OCI-LY7 (cell line): ENCODE measurements around the gene RPL37. TPM values are rescaled to one million over a fixed set of nuclear protein-coding genes. Genes with fewer than 3 reads are reported as not detected.
"Not testable (repeated sequence)": the region's sequence is repeated elsewhere in the genome, so short reads cannot be mapped to it uniquely, and the experiment has no call there.

Experiments used
- BruUV-seq: library from RNA; stranded (reverse); fragments of 400-500 nt; replicated peaks from 2 replicates; lab custom pipeline; 2021; lab: Mats Ljungman, UMichigan
- CTCF ChIA-PET: fragments of 300-600 bp; sonication (Branson Sonifier 250); formaldehyde crosslinking; loops from one replicate; lab custom pipeline; 2022; ENCODE audit warnings: antibody characterized with exemption; ENCODE audit not compliant: unreplicated experiment; lab: Charles Lee
- POLR2A ChIA-PET: fragments of 300-600 bp; sonication (Branson Sonifier 250); formaldehyde crosslinking; loops from one replicate; lab custom pipeline; 2022; ENCODE audit warnings: antibody characterized with exemption; lab: Charles Lee
- DNase-seq: peaks from one replicate; pipeline ENCODE4 v3.0.0-alpha.2; 2015; ENCODE audit warnings: low spot score
- H2AFZ ChIP-seq: fragments of 200-600 bp; sonication (generic), shearing (Covaris generic); 2 replicates; pipeline ENCODE4 v1.6.1; 2014; ENCODE audit warnings: mild to moderate bottlenecking, antibody characterized with exemption, low read length, moderate library complexity
- H3K27ac ChIP-seq: fragments of 200-600 bp; sonication (generic); 2 replicates; pipeline ENCODE4 v1.5.1; 2014; ENCODE audit warnings: mixed run types, low read depth, mild to moderate bottlenecking, moderate library complexity, low read length, inconsistent platforms; ENCODE audit not compliant: poor library complexity, severe bottlenecking
- H3K36me3 ChIP-seq: fragments of 200-600 bp; sonication (generic); 2 replicates; pipeline ENCODE4 v1.6.1; 2014; ENCODE audit warnings: mild to moderate bottlenecking, antibody characterized with exemption, low read length, moderate library complexity, mixed read lengths; ENCODE audit not compliant: insufficient read depth
- H3K4me1 ChIP-seq: fragments of 200-600 bp; sonication (generic); 2 replicates; pipeline ENCODE4 v1.5.1; 2014; ENCODE audit warnings: mild to moderate bottlenecking, low read length; ENCODE audit not compliant: insufficient read depth, poor library complexity, severe bottlenecking
- H3K4me2 ChIP-seq: fragments of 200-600 bp; sonication (generic); 2 replicates; pipeline ENCODE4 v1.6.1; 2014; ENCODE audit warnings: mild to moderate bottlenecking, low read length
- H3K4me3 ChIP-seq: fragments of 200-600 bp; sonication (generic); 2 replicates; pipeline ENCODE4 v1.5.1; 2014; ENCODE audit warnings: mild to moderate bottlenecking, low read depth, low read length; ENCODE audit not compliant: poor library complexity, severe bottlenecking
- H3K79me2 ChIP-seq: fragments of 200-600 bp; sonication (generic); 2 replicates; pipeline ENCODE4 v1.6.1; 2016; ENCODE audit warnings: low read depth, mild to moderate bottlenecking, low read length, moderate library complexity, mixed read lengths; ENCODE audit not compliant: insufficient read depth
- H3K9me2 ChIP-seq: fragments of 200-600 bp; sonication (generic); 2 replicates; pipeline ENCODE4 v1.6.1; 2016; ENCODE audit warnings: mild to moderate bottlenecking, low read length, mixed read lengths; ENCODE audit not compliant: insufficient read depth
- H3K9me3 ChIP-seq: fragments of 200-600 bp; sonication (generic); 2 replicates; pipeline ENCODE4 v1.6.1; 2014; ENCODE audit warnings: mild to moderate bottlenecking, mixed run types, low read length, mixed read lengths
- H4K20me1 ChIP-seq: fragments of 200-600 bp; sonication (generic); 2 replicates; pipeline ENCODE4 v1.6.1; 2014; ENCODE audit warnings: mild to moderate bottlenecking, antibody characterized with exemption, low read length, moderate library complexity, mixed read lengths; ENCODE audit not compliant: insufficient read depth
- CTCF ChIP-seq: fragments of 200-600 bp; sonication (generic); conservative IDR thresholded peaks from 2 replicates; pipeline ENCODE4 v1.5.1; 2014; ENCODE audit warnings: mild to moderate bottlenecking, antibody characterized with exemption, low read length, moderate library complexity, mixed read lengths
- EZH2phosphoT487 ChIP-seq: fragments of 200-600 bp; sonication (generic); IDR thresholded peaks from 2 replicates; pipeline ENCODE4 v1.6.1; 2018; ENCODE audit warnings: low read depth, borderline replicate concordance, mild to moderate bottlenecking, mixed run types, antibody characterized with exemption, low read length, moderate library complexity, mixed read lengths
- intact Hi-C: fragments of 100-400 bp; cut with micrococcal nuclease; formaldehyde crosslinking; loops from one replicate; pipeline ENCODE4 v1.10.0; 2022; ENCODE audit not compliant: unreplicated experiment
- total RNA-seq, 2 experiments: library from RNA; depleted of rRNA in 1 of 2; stranded (reverse); fragments of >200 nt in 1 of 2; shearing (Covaris generic) in 1 of 2; gene quantifications; 2 replicates each; pipeline ENCODE4 v1.2.3, GENCODE V29; 2014 to 2022

Gene RPL37
- total RNA-seq, 2 experiments from 2014 or later = 1,905 to 2,779 TPM

GRCh38 chr5:40871177-40871576, 36.2 kb upstream of the RPL37 start:
- ChIA-PET POLR2A (no interaction called here), CTCF (no interaction called here)
- Histone ChIP-seq H3K9me2 (no peaks in the 10 kb centered on the region), H3K4me2 (no peak overlapping the region), H3K4me3 (no peak overlapping the region), H3K27ac (no peak overlapping the region), H3K9me3 (no peaks in the 10 kb centered on the region), H2AFZ (no peak overlapping the region), H3K4me1 (no peaks in the 10 kb centered on the region), H4K20me1 (no peaks in the 10 kb centered on the region), H3K36me3 (no peaks in the 10 kb centered on the region), H3K79me2 (no peaks in the 10 kb centered on the region)
- DNase-seq = no peak
- no TSS peak for BruUV-seq
- TF ChIP-seq EZH2phosphoT487 (no peak), CTCF (no peak)
- intact Hi-C loops = loop anchor here (10.0 kb wide), 1 partner anchor 1296 kb away; no protein-coding TSS in a partner anchor

GRCh38 chr5:40869384-40869783, 34.4 kb upstream of the RPL37 start:
- Histone ChIP-seq H3K4me2 (no peak overlapping the region), H3K4me1 (no peaks in the 10 kb centered on the region), H3K27ac (no peak overlapping the region), H3K79me2 (no peaks in the 10 kb centered on the region), H3K4me3 (no peak overlapping the region), H2AFZ (no peak overlapping the region), H3K36me3 (no peaks in the 10 kb centered on the region), H4K20me1 (no peaks in the 10 kb centered on the region), H3K9me2 (no peaks in the 10 kb centered on the region), H3K9me3 (no peaks in the 10 kb centered on the region)
- CTCF ChIA-PET = interaction anchor here (0.7 kb wide), 1 partner anchor 30 kb away, joined by 4 read pairs; no protein-coding TSS in a partner anchor
- BruUV-seq = no TSS peak
- POLR2A ChIA-PET = no interaction called here
- no peak for DNase-seq
- no peak for TF ChIP-seq CTCF
- TF ChIP-seq EZH2phosphoT487 = no peak
- intact Hi-C loops = no loop called here

GRCh38 chr5:40866844-40867243, 31.8 kb upstream of the RPL37 start:
- Histone ChIP-seq H3K9me2 (no peaks in the 10 kb centered on the region), H4K20me1 (no peaks in the 10 kb centered on the region), H3K79me2 (no peaks in the 10 kb centered on the region), H2AFZ (no peak overlapping the region), H3K4me1 (no peaks in the 10 kb centered on the region), H3K9me3 (no peaks in the 10 kb centered on the region), H3K27ac (no peak overlapping the region), H3K4me2 (no peak overlapping the region), H3K4me3 (no peak overlapping the region), H3K36me3 (no peaks in the 10 kb centered on the region)
- DNase-seq = no peak
- TF ChIP-seq CTCF (no peak), EZH2phosphoT487 (no peak)
- intact Hi-C loops = no loop called here
- ChIA-PET POLR2A (interaction anchor here (0.7 kb wide), 1 partner anchor 77 kb away, joined by 4 read pairs; no protein-coding TSS in a partner anchor), CTCF (no interaction called here)
- no TSS peak for BruUV-seq

- CTCF ChIA-PET, intact Hi-C loops, H3K79me2 ChIP-seq, H3K27ac ChIP-seq, POLR2A ChIA-PET, H3K4me2 ChIP-seq, H3K36me3 ChIP-seq, H3K9me3 ChIP-seq, BruUV-seq, H4K20me1 ChIP-seq, DNase-seq, H3K4me3 ChIP-seq, H3K4me1 ChIP-seq, H3K9me2 ChIP-seq, H2AFZ ChIP-seq: not testable (repeated sequence)
Measured at GRCh38 chr5:40865004-40865403, 30.0 kb upstream of the RPL37 start.
